NCI-H82 (cell line): Measurements from ENCODE around the gene SRP68.
"Not testable (repeated sequence)": the region's sequence is repeated elsewhere in the genome, so short reads cannot be mapped to it uniquely, and the experiment has no call there.

ENCODE experiments used
- DNase-seq: peaks from one replicate; lab custom pipeline; 2025; lab: John Stamatoyannopoulos, UW

Gene SRP68

DNA sequence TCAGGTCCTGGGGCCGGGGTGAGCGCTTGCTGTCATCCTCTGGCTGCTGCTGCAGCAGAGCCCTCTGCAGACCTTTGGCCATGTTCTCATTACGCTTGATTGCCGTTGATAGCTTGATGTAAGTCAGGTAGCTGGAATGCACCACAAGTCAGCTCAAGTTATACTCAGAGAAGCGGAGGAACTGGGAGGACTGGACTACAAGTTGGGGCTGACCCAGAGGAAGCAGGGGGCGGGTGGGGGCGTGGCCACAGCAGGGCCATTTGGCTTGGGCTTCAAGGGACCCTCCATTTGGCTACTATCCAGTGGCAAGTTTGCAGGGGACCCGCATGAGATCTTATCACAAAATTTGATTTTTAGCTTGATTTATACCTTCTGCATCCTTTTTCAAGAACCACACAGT, 26.3 kb downstream of the SRP68 start:
- DNase-seq = no peak

DNA sequence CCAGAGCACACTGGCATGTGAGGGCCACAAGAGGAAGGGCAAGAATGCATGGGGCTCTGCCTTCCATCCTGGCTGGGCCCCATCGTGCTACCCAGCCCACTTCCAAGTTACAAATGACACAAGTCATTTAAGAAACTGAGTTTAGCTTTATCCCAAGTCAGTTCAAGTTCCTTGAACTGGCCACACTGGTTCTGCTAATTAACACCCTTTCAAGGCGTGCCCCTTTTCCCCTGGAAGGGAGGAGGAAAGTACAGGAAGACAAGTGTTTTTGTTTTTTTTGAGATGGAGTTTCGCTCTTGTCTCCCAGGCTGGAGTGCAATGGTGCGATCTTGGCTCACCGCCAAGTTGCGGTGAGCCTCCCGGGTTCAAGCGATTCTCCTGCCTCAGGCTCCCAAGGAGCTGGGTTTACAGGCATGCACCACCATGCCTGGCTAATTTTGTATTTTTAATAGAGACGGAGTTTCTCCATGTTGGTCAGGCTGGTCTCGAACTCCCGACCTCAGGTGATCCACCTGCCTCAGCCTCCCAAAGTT, 27.8 kb downstream of the SRP68 start:
- not testable (repeated sequence) for DNase-seq

DNA sequence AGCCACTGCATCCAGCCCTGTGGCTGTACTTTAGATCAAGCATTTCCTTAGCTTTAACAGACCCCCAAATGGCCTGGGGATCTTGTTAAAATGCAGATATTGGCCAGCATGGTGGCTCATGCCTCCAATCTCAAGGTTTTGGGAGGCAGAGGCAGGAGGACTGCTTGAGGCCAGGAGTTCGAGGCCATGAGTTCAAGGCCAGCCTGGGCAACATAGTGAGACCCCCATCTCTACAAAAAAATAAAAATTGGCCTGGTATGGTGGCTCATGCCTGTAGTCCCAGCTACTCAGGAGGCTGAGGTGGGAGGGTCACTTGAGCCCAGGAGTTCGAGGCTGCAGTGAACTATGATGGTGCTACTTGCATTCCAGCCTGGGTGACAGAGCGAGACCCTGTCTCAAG, 29.4 kb downstream of the SRP68 start:
- not testable (repeated sequence) for DNase-seq

DNA sequence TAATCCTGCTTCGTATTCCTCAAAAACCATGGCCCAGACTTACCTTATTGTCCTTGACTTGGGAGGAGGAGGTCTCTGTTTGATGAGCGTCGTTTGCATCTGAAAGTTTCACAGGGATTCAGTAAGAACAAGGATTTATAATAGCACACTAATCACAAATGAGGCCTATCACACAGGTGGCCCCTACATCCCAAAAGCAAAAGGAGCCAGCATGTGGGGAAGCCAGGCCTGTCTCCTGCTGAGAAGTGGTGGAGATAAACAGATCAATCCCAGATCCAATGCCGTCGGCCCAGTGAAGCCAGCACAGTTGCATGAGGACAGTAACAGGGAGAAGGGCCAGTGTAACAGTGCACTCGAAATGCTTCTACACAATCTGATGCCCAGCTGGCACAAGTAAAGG, 31.9 kb downstream of the SRP68 start:
- no peak for DNase-seq

DNA sequence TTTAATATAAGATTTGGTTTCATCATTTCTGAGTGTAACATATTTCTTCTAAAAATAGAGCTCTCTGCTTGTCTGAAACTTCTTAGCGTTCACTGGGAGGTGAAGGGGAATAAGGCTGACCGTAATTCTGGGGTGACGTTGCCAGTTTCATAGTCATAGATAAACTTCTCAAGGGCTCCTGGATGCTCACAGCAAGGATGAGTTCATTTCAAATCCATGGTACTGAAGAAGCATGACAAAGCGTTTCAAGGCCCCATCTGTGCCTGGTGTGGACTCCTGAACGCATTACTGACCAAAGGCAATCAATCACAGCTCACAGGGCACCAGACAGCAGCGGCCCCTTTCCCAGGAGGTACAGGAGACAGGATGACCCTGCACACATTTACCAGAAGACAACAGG, 33.2 kb downstream of the SRP68 start:
- DNase-seq = peak; percentile 44

DNA sequence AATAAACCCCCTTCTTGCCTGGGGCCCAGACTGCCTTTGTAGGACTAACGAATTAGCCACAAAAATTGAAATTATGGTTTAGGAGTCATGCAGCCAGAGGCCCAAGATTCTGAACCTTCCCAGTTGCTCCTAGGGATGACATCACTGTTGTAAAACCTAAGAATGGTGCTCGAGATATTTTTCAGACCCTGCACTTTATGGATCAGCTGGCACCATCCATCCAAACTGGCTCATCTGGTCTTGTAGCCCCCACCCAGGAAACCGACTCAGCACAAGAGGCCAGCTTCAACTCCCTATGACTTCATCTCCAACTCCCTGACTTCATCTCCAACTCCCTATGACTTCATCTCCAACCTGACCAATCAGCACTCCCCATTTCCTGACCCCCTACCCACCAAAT, 34.3 kb downstream of the SRP68 start:
- DNase-seq = no peak

DNA sequence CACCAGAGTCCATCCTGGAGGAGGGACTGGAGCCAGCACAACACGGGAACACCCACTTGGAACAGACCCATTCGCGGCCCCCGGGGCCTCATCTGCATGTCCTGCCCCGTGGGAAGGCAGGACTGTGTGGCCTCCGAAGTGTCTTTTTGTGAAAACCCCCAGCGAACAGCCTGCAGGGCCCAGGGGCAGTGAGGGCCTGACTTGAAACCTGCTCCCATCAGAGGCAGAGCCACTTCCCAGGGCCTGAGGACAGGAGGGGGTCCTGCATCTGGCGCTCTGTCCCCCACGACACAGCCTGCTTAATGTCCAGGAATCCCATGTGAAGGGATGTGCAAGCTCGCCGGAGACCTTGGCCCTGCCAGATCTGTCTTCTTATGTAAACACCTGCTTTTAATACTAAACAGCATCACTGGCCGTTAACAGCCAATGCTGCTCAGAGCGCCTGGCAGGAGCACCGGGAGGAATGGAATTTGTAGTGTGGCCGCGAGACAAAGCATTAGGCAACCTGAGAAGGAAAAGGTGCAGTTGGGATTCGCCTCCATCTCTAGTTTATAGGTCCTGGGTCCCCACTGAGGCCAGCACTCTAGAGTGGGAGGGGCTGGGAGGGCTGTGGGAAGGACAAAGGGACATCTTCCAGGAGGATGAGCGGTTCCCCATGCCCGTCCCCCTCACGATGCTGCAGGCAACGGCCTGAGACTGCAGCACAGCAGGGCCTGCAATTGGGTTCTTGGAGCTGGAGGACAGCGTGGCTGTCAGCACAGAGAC, 35.6 kb downstream of the SRP68 start:
- DNase-seq = no peak

DNA sequence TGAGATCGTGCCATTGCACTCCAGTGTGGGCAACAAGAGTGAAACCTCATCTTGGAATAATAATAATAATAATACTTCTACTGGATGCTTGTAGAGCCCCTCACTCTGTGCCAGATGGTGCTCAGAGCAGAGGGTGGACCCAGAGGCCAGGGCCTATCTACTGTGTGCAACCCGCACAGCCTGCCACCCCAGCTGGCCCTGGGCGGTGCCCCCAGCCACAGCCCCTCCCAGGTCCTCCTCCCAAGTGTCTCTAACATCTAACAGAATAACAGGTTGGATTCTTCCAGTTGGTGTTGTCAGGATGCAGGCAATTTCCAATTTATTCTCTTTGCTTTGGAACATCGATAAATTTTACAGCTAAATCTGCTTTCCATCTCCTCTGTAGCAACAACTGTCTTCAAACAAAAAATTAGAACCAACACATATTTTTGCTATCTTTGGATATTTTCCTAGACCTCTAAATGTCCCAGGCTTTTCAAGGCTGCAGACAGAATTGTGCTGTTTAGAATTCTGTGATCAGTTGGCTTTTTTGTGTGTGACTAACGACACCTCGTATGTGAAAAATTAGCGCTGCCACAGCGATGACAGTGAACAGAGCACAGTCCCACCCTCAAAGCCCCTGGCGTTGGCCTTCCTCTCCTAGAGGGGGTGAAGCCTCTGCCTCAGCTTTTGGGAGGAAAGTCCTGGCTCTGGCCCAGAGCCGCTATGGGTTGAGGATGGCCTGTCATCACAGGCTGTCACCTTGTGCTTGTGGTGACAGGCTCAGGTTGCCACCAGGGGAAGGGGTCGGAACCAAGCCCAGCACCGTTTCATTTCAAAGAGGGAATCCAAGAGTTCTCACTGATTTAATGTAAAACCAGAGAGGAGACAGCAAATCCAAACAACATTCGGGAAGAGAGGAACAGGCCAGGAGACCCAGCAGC, 37.6 kb downstream of the SRP68 start:
- no peak for DNase-seq

DNA sequence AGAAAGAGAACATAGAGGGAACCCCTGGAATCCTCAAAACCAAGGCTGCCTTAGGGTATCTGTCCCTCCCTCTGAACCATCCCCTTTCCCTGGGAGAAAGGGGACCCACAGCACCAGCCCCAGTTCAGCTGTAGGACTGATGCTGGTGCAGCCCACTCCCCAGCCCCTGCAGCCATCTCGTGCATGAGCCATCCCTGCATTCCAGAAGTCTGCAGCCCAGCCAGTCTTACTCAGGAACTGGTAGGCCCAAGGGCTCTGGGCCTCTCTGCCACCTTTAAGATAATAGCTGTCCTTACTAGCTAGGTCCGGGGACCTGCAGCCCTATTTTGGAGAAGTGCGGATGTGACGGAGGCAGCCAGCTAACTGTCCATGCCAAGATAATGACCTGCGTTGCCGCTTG, 39.2 kb downstream of the SRP68 start:
- DNase-seq = no peak

DNA sequence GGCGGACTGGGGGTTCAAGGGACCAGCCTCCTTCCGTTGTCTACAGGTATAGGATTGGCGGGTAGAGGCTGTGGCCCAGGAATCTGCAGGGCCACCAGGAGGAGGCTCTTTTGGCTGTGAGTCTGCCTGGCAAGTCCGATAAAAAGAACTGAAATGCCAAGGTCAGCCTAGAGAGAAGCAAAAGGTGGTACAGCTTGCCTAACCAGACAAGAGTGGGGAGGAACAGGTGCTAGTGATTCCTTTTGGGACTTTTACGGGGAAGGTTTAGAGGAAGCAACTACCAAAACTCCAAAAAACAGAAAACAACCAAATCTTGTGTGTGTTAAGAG, 39.6 kb downstream of the SRP68 start:
- DNase-seq = no peak

DNA sequence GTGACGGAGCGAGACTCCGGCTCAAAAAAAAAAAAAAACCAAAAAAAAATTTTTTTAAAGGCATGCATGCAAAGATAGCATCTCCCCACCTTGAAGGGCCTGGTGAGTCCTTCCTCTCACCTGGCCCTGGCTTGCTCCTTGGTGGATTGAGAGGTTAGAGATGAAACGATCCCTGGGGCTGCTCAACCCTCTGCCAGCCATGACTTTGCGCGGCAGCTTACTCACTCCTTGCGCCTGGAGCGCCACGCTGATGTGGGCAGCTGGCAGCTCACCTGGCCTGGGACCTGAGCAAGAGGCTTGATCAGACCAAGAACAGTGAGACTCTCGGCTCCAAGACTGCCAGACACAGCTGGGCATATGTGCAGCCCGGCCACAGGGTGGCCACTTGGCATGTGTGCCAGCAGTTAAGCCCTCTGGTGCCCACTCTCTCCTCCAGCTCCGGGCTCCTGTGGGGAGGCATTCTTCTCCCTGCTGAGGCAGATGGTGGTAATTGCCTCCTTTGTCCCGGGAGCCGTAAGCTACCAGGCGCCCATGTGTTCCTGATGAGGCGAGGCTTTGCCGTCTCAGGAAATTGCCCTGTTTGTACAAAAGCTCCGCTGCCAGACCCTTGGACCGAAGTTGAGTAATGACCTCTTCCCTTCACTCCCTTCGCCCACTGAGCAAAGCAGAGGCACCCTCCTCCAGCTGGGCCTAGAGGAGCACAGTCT, 40.1 kb downstream of the SRP68 start:
- DNase-seq = no peak

DNA sequence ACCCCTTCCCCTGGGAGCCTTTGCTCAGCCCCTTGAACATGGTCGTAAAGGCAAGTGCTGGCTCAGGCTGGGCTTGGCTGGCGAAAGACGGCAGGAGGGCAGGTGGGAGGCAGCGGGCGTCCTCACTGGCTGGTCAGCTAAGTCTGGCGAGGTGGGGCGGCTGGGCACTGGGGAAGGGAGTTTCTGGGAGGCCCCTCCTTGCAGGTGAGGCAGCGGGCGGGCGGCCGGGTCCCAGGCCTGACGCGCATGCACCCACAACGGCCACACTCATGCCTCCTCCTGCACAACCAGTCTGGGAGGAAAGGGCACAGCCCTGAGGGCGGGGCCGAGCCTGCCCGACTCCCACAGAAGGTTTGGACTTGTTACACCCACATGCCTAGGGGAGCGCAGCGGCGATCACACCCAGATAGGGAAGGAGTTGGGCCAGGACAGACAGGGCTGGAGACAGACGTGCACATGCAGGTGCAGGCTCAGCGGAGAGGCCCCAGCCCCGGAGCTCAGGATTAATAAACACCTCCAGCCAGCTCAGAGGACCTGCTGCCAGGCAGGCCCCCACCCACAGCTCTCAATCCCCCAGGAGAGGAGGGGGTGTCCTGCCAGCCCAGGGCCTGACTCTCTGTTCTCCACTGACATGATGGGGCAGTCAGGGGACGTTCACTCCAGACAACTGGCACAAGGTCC, 45.0 kb downstream of the SRP68 start, which contains the start of gene EVPL:
TSS of gene EVPL (minus strand) at position 148 of the 681 bp plus-strand sequence. CDS start at position 40, 108 bp downstream.
- peak; percentile 36 for DNase-seq

DNA sequence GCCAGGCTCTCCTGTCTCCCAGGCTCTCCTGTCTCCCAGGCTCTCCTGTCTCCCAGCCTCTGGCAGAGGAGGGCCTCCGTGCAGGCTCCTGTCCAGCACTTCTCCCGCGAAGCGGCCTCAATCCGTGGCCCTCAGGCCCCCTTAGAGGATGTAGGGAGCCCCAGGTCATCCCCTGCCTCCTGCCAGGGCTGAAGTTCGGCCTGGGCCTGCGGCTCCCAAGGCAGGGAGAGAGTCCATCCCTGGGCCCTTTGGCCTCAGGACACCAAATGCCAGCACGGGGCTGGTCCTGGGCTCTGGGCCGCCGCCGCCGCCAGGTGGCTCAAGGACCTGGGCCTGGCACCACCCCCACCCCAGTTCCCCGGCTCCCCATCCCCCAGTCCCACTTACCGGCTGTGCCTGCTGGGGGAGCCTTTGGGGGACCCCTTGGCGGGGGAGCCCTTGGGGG, 45.6 kb downstream of the SRP68 start:
- DNase-seq = no peak

DNA sequence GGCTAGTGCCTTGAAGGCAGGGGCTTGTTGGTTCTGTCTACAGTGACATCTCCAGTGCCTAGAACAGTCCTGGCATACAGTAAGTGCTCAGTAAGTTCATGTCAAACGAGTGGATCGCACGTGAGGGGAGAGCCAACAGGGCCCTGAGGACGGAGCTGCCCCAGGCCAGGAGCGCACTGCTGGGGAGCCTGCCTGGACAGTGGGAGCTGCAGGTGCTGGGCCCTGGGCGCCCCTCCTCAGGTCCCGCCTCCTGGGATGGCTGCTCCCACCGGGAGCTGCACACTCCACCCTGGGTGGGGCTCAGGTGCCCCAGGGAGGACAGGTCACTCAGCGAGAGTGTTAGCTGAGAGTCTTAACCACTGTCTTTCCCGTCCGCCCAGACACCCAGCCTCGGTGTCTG, 47.0 kb downstream of the SRP68 start:
- no peak for DNase-seq

DNA sequence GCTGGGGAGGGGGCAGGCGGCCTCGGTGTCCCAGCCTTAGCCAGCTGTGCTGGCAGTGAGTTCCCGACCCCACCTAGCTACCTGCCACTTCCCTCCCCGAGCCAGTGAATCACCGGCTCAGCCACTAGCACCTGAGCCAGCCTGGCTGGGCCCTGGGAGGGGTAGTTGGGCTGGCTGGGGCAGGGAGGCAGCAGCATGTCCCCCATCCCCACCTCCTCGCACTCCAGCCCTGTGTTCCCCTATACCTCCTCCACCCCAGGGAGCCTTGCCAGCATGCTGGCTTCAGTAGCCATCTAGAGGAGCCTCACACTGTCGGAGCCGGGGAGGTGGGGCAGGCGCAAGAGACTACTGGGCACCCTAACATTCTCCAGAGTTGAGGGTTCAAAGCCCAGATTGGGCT, 48.0 kb downstream of the SRP68 start:
- no peak for DNase-seq

DNA sequence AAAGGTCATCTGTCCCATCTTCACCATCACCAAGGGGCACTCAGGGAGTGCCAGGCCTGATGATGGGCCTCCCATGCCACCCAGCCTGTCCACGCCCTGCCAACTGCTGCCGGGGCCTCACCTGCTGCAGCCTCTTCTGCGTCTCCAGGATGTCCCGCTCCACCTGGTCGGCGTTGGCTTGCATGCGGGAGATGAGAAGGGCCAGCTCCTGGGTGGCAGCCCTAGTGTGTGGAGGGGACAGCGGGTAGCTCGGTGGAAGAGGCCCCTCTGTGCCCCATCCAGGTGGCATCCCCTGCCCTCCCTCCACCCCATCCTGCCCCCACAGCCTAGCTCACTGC, 48.4 kb downstream of the SRP68 start:
- DNase-seq = no peak

DNA sequence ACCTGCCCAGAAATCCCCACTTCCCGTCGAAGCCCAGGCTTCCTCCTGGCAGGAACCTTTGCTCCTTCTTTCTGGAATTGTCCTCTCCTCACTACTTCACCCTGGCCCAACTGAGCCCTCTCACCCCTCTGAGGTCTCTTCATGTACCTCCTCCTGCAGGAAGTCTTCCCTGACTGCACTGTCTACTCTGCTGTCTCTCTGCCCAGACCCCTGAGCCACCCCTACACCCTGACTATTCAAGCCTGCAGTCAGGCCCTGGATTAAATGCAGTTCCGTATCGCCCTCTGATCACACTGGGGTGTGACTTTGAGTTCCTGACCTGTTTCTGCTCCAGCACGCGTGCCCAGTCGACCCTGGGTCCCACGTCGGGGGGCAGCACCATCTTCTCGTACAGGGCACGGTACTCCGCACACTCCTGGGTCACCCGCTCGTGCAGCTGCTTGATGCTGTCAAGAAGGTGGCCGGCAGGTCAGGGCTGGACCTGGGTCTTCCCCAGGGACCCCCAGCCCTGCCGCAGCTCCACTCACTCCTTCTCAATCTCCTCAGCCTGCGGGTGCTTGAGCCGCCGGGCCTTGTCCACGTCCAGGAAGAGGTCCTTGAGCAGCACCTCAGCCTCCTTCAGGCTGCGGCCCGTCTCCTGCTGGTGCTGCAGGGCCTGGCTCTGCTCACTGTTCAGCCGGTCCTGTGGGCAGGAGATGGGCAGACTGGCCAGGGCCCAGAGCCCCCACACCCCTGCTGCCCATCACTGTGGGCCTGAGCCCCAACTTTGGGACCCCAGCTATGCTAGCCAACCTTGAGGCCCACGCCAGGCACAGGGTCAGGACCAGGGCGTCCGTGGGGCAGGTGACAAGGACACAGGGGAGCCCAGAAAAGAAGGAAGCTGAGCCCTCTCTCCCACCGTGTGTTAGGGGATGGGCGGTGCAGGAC, 49.1 kb downstream of the SRP68 start:
- DNase-seq = no peak

DNA sequence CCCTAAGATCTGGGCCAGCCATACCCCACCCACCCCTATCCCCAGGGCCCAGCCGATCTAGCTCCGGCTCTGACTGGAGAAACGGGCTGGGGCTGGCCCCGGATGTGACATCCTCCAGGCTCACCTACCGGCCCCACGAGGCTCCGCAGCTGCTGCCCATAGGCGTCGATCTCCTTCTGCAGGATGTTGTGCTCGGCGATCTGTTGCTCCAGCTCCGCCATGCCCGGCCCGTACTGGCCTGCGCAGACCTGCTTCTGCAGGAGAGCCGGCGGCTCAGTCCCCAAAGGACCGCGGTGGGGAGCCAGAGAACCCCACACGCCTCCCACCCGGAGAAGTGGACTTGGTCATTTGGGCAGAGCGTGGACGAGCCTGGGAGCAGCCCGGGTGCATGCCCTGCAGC, 50.0 kb downstream of the SRP68 start:
- no peak for DNase-seq

DNA sequence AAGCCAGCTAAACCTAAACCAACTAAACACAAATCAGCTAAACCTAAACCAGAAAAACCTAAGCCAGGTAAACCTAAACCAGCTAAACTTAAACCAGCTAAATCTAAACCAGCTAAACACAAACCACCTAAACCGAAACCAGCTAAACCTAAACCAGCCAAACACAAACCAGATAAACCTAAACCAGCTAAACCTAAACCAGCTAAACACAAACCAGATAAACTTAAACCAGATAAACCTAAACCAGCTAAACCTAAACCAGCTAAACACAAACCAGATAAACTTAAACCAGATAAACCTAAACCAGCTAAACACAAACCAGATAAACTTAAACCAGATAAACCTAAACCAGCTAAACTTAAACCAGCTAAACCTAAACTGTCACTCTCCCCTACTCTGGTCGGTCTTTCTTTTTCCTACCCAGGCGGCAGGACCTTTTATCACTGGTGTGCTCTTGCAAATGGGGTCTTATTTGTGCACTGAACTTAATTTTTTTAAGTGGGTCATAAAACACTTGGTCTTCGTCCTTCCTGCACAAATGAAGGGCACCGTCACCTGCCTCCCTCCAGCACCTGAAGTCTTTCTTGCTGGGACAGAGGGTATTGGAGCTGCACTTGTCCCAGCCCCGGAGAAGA, 52.4 kb downstream of the SRP68 start:
- DNase-seq = no peak

DNA sequence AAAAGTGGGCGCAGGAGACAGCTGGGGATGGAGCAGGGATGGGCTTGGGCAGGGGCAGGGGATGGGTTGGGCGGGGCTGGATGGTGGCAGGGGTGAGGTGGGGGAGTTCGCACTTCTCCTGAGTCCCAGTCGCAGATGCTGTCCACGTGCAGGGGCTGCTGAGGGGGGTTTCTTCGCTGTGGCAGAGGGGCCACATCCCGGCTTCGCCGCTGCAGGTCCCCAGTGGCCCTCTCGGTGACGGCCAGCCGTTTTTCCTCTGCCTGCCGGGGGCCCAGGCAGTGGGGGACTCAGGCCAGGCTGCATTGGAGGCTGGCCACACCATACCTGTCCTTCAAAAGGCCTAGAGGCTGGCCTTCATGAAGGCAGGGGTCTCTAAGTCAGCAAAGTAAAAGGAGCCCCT, 53.5 kb downstream of the SRP68 start:
- no peak for DNase-seq
